OCI-LY1 (cell line): ENCODE results near the gene TUBG1.

Experiments
- EZH2 ChIP-seq: fragments of 200-600 bp; sonication (generic), shearing (Covaris generic); IDR thresholded peaks from 2 replicates; pipeline ENCODE4 v1.8.0; 2017; ENCODE audit warnings: borderline replicate concordance, mixed run types, mild to moderate bottlenecking, antibody characterized with exemption, low read length, moderate library complexity, mixed read lengths
- TF ChIP-seq, protein P1 (sequence below): fragments of 200-600 bp; sonication (generic), shearing (Covaris generic); IDR thresholded peaks from 2 replicates; pipeline ENCODE4 v1.5.1; 2017; ENCODE audit warnings: mild to moderate bottlenecking, antibody characterized with exemption, low read length, moderate library complexity, mixed read lengths

DNA sequence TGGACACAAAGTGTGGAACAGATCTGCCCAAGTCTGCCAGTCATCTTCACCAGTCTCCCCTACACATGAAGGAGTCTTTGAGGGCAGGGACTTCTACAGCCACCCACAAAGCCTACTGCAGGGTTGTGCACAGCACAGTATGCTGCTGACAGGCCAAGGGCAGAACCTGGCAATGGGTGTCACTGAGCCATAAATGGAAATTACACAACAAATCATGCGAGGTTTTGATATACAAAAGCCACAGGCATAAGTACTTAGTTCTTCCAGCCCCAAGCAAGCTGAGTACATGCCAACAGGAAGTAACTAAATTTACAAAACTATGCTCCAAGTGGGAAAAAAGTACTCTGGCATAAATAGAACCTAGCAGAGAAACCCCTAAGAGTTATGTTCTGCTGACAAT lies 24.1 kb upstream of the TUBG1 start:
- TF ChIP-seq, protein P1, sequence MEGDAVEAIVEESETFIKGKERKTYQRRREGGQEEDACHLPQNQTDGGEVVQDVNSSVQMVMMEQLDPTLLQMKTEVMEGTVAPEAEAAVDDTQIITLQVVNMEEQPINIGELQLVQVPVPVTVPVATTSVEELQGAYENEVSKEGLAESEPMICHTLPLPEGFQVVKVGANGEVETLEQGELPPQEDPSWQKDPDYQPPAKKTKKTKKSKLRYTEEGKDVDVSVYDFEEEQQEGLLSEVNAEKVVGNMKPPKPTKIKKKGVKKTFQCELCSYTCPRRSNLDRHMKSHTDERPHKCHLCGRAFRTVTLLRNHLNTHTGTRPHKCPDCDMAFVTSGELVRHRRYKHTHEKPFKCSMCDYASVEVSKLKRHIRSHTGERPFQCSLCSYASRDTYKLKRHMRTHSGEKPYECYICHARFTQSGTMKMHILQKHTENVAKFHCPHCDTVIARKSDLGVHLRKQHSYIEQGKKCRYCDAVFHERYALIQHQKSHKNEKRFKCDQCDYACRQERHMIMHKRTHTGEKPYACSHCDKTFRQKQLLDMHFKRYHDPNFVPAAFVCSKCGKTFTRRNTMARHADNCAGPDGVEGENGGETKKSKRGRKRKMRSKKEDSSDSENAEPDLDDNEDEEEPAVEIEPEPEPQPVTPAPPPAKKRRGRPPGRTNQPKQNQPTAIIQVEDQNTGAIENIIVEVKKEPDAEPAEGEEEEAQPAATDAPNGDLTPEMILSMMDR: no peak
- no peak for TF ChIP-seq EZH2
